Caco-2 (cell line): ENCODE measurements around the gene LRP1. TPM values are rescaled to one million over a fixed set of nuclear protein-coding genes. Genes with fewer than 3 reads are reported as not detected.

Source experiments
- BruUV-seq: library from RNA; stranded (reverse); fragments of 400-500 nt; replicated peaks from 2 replicates; lab custom pipeline; 2021; lab: Mats Ljungman, UMichigan
- CTCF ChIA-PET: fragments of 300-600 bp; sonication (Branson Sonifier 250); formaldehyde crosslinking; loops from one replicate; lab custom pipeline; 2022; ENCODE audit warnings: antibody characterized with exemption; lab: Charles Lee
- POLR2A ChIA-PET: fragments of 300-600 bp; sonication (Branson Sonifier 250); formaldehyde crosslinking; loops from one replicate; lab custom pipeline; 2022; ENCODE audit warnings: antibody characterized with exemption; lab: Charles Lee
- DNase-seq, 2 experiments: peaks; one replicate each; pipeline versions ENCODE4 v3.0.0 to v3.0.0-alpha.2; 2020 to 2022
- H3K27me3 ChIP-seq: replicated peaks from 2 replicates; pipeline ENCODE4 v1.6.0; 2011; ENCODE audit warnings: low read length; ENCODE audit not compliant: control insufficient read depth, insufficient read depth
- H3K36me3 ChIP-seq: 2 replicates; pipeline ENCODE4 v1.5.1; 2011; ENCODE audit warnings: low read length; ENCODE audit not compliant: control insufficient read depth, insufficient read depth
- H3K4me1 ChIP-seq: fragments of 250-450 bp; sonication (Bioruptor Pico); 2 replicates; pipeline ENCODE4 v1.5.1; 2020; ENCODE audit warnings: mild to moderate bottlenecking
- H3K4me3 ChIP-seq: 2 replicates; pipeline ENCODE4 v1.5.1; 2011; ENCODE audit warnings: low read depth, mild to moderate bottlenecking, control low read depth, low read length
- H3K9me3 ChIP-seq: fragments of 250-450 bp; sonication (Bioruptor Pico); 2 replicates; pipeline ENCODE4 v1.5.1; 2020; ENCODE audit warnings: mild to moderate bottlenecking, moderate library complexity
- H3K27ac Mint-ChIP-seq: one replicate; pipeline ENCODE4 v1.8.0; 2022; ENCODE audit warnings: mixed read lengths; ENCODE audit not compliant: unreplicated experiment
- H3K27me3 Mint-ChIP-seq: one replicate; pipeline ENCODE4 v1.8.0; 2022; ENCODE audit warnings: mixed read lengths; ENCODE audit not compliant: insufficient read depth, unreplicated experiment
- H3K36me3 Mint-ChIP-seq: one replicate; pipeline ENCODE4 v1.8.0; 2022; ENCODE audit warnings: mild to moderate bottlenecking, mixed read lengths; ENCODE audit not compliant: insufficient read depth, unreplicated experiment
- H3K4me1 Mint-ChIP-seq: one replicate; pipeline ENCODE4 v1.8.0; 2022; ENCODE audit warnings: low read depth, mixed read lengths; ENCODE audit not compliant: unreplicated experiment
- H3K4me3 Mint-ChIP-seq: one replicate; pipeline ENCODE4 v1.8.0; 2022; ENCODE audit warnings: mild to moderate bottlenecking, moderate library complexity, mixed read lengths; ENCODE audit not compliant: unreplicated experiment
- H3K9me3 Mint-ChIP-seq: one replicate; pipeline ENCODE4 v1.8.0; 2022; ENCODE audit warnings: mixed read lengths; ENCODE audit not compliant: unreplicated experiment
- intact Hi-C: fragments of 100-400 bp; cut with micrococcal nuclease; formaldehyde crosslinking; loops from one replicate; pipeline ENCODE4 v1.10.0; 2022; ENCODE audit not compliant: unreplicated experiment
- total RNA-seq: library from RNA; stranded (reverse); gene quantifications from 2 replicates; pipeline ENCODE4 v1.2.3, GENCODE V29; 2022
- TF ChIP-seq, protein P1 (sequence below), 2 experiments: fragments of 200-600 bp in 1 of 2; IDR thresholded peaks; 1 replicate in 1 of 2; 2 replicates in 1 of 2; pipeline versions ENCODE4 v1.5.1 to v1.8.0; 2011 to 2022; ENCODE audit warnings: antibody characterized with exemption in 1 of 2, control low read depth in 1 of 2, inconsistent platforms in 1 of 2, low read depth in 1 of 2, low read length in 1 of 2, mild to moderate bottlenecking in 1 of 2, moderate library complexity in 1 of 2; ENCODE audit not compliant: insufficient read depth in 1 of 2, severe bottlenecking in 1 of 2, unreplicated experiment in 1 of 2

LRP1 gene
- total RNA-seq, 1 experiment from 2014 or later, result 111 TPM

DNA sequence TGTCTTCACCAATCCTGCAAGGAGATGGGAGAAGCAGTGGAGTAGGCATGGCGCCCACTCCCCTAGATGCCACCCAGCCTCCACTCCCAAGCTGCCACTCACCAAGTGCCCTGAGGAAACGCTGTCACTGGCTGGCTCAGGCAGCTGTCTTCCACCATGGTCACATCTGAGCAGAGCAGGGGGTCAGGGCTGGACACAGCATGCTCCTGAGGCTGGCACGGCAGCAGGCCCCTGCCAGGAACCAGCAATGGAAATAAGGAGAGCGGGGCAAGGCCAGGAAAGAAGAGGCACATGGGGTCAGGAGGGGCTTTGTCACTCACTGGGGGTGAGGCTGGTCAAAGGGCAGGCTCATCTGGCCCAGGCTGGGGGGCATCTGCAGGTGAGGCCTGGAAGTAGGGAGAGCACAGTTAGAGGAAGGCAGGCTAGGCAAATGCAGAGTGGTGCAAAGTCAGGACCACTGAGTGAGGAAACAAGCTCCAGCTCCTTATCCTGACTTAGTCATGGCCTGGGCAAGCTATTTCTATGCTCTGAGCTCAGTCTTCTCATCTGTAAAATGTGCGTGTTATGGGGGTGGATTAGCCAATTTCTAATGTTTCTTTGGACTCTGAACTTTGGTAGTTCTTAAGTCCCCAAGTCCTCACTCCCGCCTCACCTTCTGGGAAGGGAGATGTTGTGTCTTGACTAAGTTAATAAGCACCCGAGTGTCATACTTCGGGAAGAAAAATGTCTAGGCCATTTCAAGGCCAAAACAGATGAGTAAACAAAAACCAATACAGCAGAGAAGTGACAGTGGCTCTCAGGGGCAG, 31.3 kb upstream of the LRP1 start:
- TF ChIP-seq, protein P1, sequence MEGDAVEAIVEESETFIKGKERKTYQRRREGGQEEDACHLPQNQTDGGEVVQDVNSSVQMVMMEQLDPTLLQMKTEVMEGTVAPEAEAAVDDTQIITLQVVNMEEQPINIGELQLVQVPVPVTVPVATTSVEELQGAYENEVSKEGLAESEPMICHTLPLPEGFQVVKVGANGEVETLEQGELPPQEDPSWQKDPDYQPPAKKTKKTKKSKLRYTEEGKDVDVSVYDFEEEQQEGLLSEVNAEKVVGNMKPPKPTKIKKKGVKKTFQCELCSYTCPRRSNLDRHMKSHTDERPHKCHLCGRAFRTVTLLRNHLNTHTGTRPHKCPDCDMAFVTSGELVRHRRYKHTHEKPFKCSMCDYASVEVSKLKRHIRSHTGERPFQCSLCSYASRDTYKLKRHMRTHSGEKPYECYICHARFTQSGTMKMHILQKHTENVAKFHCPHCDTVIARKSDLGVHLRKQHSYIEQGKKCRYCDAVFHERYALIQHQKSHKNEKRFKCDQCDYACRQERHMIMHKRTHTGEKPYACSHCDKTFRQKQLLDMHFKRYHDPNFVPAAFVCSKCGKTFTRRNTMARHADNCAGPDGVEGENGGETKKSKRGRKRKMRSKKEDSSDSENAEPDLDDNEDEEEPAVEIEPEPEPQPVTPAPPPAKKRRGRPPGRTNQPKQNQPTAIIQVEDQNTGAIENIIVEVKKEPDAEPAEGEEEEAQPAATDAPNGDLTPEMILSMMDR (IDR thresholded peaks at IDR 0.05; ENCODE audit: insufficient read depth in 1 of 2, low read depth in 1 of 2, low read length in 1 of 2, severe bottlenecking in 1 of 2, unreplicated experiment in 1 of 2), result no peak

DNA sequence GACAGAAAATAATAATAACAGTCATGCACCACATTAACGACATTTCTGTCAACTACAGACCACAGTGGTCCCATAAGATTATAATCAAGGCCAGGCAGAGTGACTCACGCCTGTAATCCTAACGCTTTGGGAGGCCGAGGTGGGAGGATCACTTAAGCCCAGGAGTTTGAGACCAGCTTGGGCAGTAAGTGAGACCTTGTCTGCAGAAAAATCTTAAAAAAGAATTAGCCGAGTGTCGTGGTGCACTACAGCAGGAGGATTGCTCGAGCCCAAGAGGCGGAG, 30.8 kb upstream of the LRP1 start:
- no peak overlapping the region for H3K4me3 Mint-ChIP-seq

More for the DNA sequence above, 31.3 kb upstream of the LRP1 start:
- Histone ChIP-seq H3K4me3 (no peak overlapping the region), H3K36me3 (peaks cover 4% of the 10 kb centered on the region; the same call in 1 of the 2 replicates), H3K27me3 (no peaks in the 10 kb centered on the region), H3K9me3 (no peaks in the 10 kb centered on the region), H3K4me1 (peaks cover 10% of the 10 kb centered on the region)
- intact Hi-C loops, result no loop called here
- no peak overlapping the region for H3K4me3 Mint-ChIP-seq
- peaks cover 9% of the 10 kb centered on the region for H3K4me1 Mint-ChIP-seq
- no peaks in the 10 kb centered on the region for H3K27me3 Mint-ChIP-seq
- H3K27ac Mint-ChIP-seq, result no peak overlapping the region
- POLR2A ChIA-PET, result interaction anchor here (0.6 kb wide), 2 partner anchors 9 to 29 kb away, joined by 4 to 12 read pairs; no protein-coding TSS in a partner anchor
- no peaks in the 10 kb centered on the region for H3K9me3 Mint-ChIP-seq
- CTCF ChIA-PET, result interaction anchor here (1.0 to 3.9 kb wide), 2 partner anchors 15 to 28 kb away, joined by 3 to 19 read pairs; partner anchors contain the start of gene STAT6
- no peak for DNase-seq
- peaks cover 37% of the 10 kb centered on the region for H3K36me3 Mint-ChIP-seq
- no TSS peak for BruUV-seq

DNA sequence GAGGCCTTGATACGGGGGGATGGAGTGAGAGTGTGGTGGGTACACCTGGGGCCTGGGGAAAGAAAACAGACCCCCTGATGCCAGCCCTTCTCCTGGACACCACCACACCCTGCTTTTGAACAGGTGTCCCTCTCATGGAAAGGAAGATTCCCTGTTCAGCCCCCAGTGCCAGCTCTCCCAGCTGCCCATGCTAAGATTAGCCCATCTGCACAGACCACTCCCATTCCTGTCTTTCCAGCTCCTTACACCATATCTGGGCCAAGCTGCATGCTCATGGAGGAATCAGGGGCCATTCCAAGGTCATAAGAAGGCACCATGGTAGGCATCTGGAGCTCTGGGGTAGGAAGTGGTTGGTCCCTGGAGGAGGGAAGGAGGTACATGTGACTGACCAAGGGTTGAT, 29.7 kb upstream of the LRP1 start:
- H3K36me3 ChIP-seq, result peaks cover 3% of the 10 kb centered on the region; the same call in 1 of the 2 replicates
- ChIA-PET POLR2A (no interaction called here), CTCF (interaction anchor here (0.5 to 3.9 kb wide), 4 partner anchors 14 to 75 kb away, joined by 3 to 19 read pairs (median 8); partner anchors contain the start of gene STAT6)
- no peak for DNase-seq
- no TSS peak for BruUV-seq
- peaks cover 7% of the 10 kb centered on the region for H3K4me1 Mint-ChIP-seq
- H3K36me3 Mint-ChIP-seq, result peaks cover 29% of the 10 kb centered on the region
- H3K9me3 Mint-ChIP-seq, result no peaks in the 10 kb centered on the region
- H3K27ac Mint-ChIP-seq, result no peak overlapping the region
- H3K27me3 ChIP-seq, result no peaks in the 10 kb centered on the region
- H3K4me3 ChIP-seq, result no peak overlapping the region
- H3K9me3 ChIP-seq, result no peaks in the 10 kb centered on the region
- TF ChIP-seq, protein P1 (IDR thresholded peaks at IDR 0.05; ENCODE audit: insufficient read depth in 1 of 2, low read depth in 1 of 2, low read length in 1 of 2, severe bottlenecking in 1 of 2, unreplicated experiment in 1 of 2), result no peak
- peaks cover 14% of the 10 kb centered on the region for H3K4me1 ChIP-seq
- intact Hi-C loops, result no loop called here
- H3K27me3 Mint-ChIP-seq, result no peaks in the 10 kb centered on the region
- H3K4me3 Mint-ChIP-seq, result no peak overlapping the region

More for the DNA sequence above, 30.8 kb upstream of the LRP1 start:
- peaks cover 3% of the 10 kb centered on the region; the same call in 1 of the 2 replicates for H3K36me3 ChIP-seq
- DNase-seq, result no peak
- BruUV-seq, result no TSS peak
- intact Hi-C loops, result no loop called here
- H3K4me1 Mint-ChIP-seq, result peaks cover 9% of the 10 kb centered on the region
- H3K9me3 ChIP-seq, result no peaks in the 10 kb centered on the region
- no peak overlapping the region for H3K27ac Mint-ChIP-seq
- ChIA-PET POLR2A (no interaction called here), CTCF (interaction anchor here (1.0 to 3.9 kb wide), 3 partner anchors 15 to 28 kb away, joined by 3 to 19 read pairs (median 3); partner anchors contain the start of gene STAT6)
- no peak overlapping the region for H3K4me3 ChIP-seq
- H3K27me3 Mint-ChIP-seq, result no peaks in the 10 kb centered on the region
- no peaks in the 10 kb centered on the region for H3K9me3 Mint-ChIP-seq
- H3K4me1 ChIP-seq, result peaks cover 15% of the 10 kb centered on the region
- H3K36me3 Mint-ChIP-seq, result peaks cover 39% of the 10 kb centered on the region
- TF ChIP-seq, protein P1 (IDR thresholded peaks at IDR 0.05; ENCODE audit: insufficient read depth in 1 of 2, low read depth in 1 of 2, low read length in 1 of 2, severe bottlenecking in 1 of 2, unreplicated experiment in 1 of 2), result no peak
- H3K27me3 ChIP-seq, result no peaks in the 10 kb centered on the region
